Skeletal muscle tissue (tissue), 4 donors: ENCODE measurements around the gene FAM181A. TPM values are rescaled to one million over a fixed set of nuclear protein-coding genes. Genes with fewer than 3 reads are reported as not detected.

Experiments
- H3K27ac ChIP-seq: one replicate; pipeline ENCODE4 v1.7.0; 2013; ENCODE audit warnings: mild to moderate bottlenecking, low read depth, low read length, inconsistent platforms
- H3K27me3 ChIP-seq, 3 donors: one replicate each; pipeline ENCODE4 v1.7.0; 2013; ENCODE audit warnings: low read length in 3 of 3; ENCODE audit not compliant: control insufficient read depth in 3 of 3, insufficient read depth in 3 of 3
- H3K36me3 ChIP-seq, 3 donors: one replicate each; pipeline ENCODE4 v1.7.0; 2013; ENCODE audit warnings: low read length in 3 of 3; ENCODE audit not compliant: control insufficient read depth in 3 of 3, insufficient read depth in 3 of 3
- H3K4me1 ChIP-seq, 3 donors: one replicate each; pipeline ENCODE4 v1.7.0; 2013; ENCODE audit warnings: low read length in 3 of 3, mild to moderate bottlenecking in 3 of 3; ENCODE audit not compliant: control insufficient read depth in 3 of 3, insufficient read depth in 3 of 3
- H3K4me3 ChIP-seq, 3 donors: one replicate each; pipeline ENCODE4 v1.7.0; 2013; ENCODE audit warnings: low read length in 3 of 3
- H3K9ac ChIP-seq, 3 donors: one replicate each; pipeline ENCODE4 v1.7.0; 2013; ENCODE audit warnings: low read length in 3 of 3, mild to moderate bottlenecking in 3 of 3, moderate library complexity in 2 of 3, low read depth in 1 of 3
- H3K9me3 ChIP-seq, 3 donors: one replicate each; pipeline ENCODE4 v1.7.0; 2013; ENCODE audit warnings: low read length in 3 of 3; ENCODE audit not compliant: control insufficient read depth in 3 of 3
- total RNA-seq: library from RNA; depleted of rRNA; stranded (reverse); fragments of >200 nt; gene quantifications from one replicate; pipeline ENCODE4 v1.2.3, GENCODE V29; 2014
- donor health status: Osteomylitis.

FAM181A gene
- total RNA-seq, 1 donor from 2014 or later = not detected

GRCh38 chr14:93891756-93892504 lies 35.2 kb upstream of the FAM181A start:
- Histone ChIP-seq H3K4me3 (no peak overlapping the region), H3K9me3 (no peaks in the 10 kb centered on the region), H3K4me1 (peaks cover 6 to 9% (median 9%) of the 10 kb centered on the region in 3 donors), H3K27me3 (peaks cover 2 to 17% (median 9%) of the 10 kb centered on the region in 3 donors), H3K27ac (no peak overlapping the region), H3K9ac (no peak overlapping the region), H3K36me3 (no peaks in the 10 kb centered on the region)

DNA sequence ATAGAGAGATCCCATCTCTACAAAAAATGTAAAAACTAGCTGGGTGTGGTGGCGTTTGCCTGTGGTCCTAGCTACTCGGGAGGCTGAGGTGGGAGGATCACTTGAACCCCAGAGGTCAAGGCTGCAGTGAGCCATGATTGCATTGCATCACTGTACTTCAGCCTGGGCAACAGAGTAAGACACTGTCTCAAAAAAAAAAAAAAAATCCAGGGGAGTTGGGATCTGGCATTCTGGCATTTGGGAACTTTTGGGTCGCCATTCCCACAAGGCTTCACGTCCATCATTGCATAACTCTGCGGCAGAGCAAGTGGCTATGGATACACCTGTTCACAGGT lies 34.7 kb upstream of the FAM181A start:
- Histone ChIP-seq H3K9me3 (no peaks in the 10 kb centered on the region), H3K27me3 (peaks cover 2 to 17% (median 9%) of the 10 kb centered on the region in 3 donors), H3K4me1 (peaks cover 6 to 9% (median 9%) of the 10 kb centered on the region in 3 donors), H3K36me3 (no peaks in the 10 kb centered on the region), H3K4me3 (no peak overlapping the region), H3K9ac (no peak overlapping the region), H3K27ac (no peak overlapping the region)

GRCh38 chr14:93892923-93893558 lies 34.1 kb upstream of the FAM181A start:
- peaks cover 6 to 9% (median 9%) of the 10 kb centered on the region in 3 donors for H3K4me1 ChIP-seq
- H3K9me3 ChIP-seq = no peaks in the 10 kb centered on the region
- H3K27ac ChIP-seq = no peak overlapping the region
- no peaks in the 10 kb centered on the region for H3K36me3 ChIP-seq
- peak overlapping the region in 1 of 3 donors; percentile 52 for H3K4me3 ChIP-seq
- H3K9ac ChIP-seq = no peak overlapping the region
- peaks cover under 1 to 15% (median 9%) of the 10 kb centered on the region in 3 donors for H3K27me3 ChIP-seq

DNA sequence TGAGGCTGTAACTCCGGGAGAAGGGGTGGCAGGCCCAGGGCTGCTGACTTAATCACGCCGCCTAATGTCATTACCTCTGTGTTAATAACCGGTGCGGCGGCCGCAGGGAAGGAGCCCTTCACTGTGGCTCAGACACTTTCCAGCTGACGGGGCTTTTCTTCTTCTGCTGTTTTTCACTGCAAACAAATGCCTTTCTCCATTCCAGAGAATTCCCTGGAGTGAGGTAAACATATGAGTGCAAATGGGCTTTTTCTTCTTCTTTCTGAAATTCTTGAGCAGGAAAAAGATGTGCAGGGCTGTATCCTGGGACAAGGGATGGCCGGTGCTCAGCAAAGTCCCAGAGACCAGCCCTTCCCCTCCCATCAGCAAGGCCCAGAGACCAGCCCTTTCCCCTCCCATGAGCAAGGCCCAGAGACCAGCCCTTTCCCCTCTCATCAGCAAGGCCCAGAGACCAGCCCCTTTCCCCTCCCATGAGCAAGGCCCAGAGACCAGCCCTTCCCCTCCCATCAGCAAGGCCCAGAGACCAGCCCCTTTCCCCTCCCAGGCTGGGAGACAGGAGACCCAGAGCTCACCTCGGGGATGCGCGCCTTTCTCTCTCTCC lies 33.4 kb upstream of the FAM181A start:
- Histone ChIP-seq H3K27me3 (peaks cover 0 to 11% (median 7%) of the 10 kb centered on the region in 3 donors), H3K9me3 (no peaks in the 10 kb centered on the region), H3K27ac (no peak overlapping the region), H3K4me1 (peaks cover 6 to 9% (median 6%) of the 10 kb centered on the region in 3 donors), H3K4me3 (no peak overlapping the region), H3K9ac (peak overlapping the region in 1 of 3 donors; percentile 8), H3K36me3 (no peaks in the 10 kb centered on the region)

DNA sequence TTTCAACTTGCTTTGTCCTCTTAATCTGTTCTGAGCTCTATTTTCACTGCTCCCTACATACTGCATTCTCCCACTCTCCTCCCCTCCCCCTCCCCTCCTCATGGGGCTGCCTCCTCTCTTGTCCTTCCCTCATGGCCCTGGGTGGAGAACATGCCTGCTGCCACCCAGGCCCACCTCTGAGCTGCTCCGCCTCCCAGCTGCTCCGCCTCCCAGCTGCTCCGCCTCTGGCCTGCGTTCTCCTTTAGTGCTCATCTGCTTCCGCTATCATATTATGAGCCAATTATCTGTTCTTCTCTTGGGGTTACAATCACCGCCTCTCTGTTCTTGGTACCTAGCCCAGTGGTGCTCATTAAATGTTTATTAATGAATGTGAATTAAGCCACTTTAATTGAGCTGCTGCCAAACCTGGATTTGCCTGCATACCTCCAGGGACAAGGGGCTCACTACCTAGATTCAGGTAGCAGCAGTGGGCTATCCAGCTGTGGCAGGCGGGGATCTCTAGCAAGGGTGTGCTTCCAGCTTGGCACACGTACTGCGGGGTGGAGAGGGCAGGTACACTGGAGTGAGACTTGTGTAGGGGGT lies 32.0 kb upstream of the FAM181A start:
- Histone ChIP-seq H3K4me3 (no peak overlapping the region), H3K36me3 (no peaks in the 10 kb centered on the region), H3K9ac (no peak overlapping the region), H3K9me3 (no peaks in the 10 kb centered on the region), H3K27me3 (peaks cover 0 to 3% (median 0%) of the 10 kb centered on the region in 3 donors), H3K4me1 (peaks cover 5 to 9% (median 6%) of the 10 kb centered on the region in 3 donors), H3K27ac (no peak overlapping the region)

DNA sequence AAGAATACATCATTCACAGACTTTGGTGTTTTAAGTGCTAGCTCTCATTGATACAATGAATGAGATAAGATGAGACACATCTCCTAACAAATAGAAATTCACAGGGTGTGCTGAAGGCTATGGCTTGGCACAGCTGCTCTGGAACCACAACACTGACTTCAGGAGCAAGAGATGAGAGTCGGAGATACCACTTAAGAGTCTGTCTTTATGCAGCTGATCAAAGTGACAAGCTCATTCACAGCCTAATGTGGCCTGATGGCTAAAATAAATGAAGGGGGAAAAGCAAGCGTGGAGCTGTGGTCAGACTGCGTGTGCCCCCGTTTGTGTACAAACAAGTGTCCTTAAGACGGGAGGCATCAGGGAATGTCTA lies 29.7 kb upstream of the FAM181A start:
- Histone ChIP-seq H3K36me3 (no peaks in the 10 kb centered on the region), H3K27ac (no peak overlapping the region), H3K4me3 (no peak overlapping the region), H3K27me3 (peaks cover 0 to 6% (median 0%) of the 10 kb centered on the region in 3 donors), H3K9me3 (no peaks in the 10 kb centered on the region), H3K4me1 (peaks cover 5 to 9% (median 6%) of the 10 kb centered on the region in 3 donors), H3K9ac (no peak overlapping the region)

DNA sequence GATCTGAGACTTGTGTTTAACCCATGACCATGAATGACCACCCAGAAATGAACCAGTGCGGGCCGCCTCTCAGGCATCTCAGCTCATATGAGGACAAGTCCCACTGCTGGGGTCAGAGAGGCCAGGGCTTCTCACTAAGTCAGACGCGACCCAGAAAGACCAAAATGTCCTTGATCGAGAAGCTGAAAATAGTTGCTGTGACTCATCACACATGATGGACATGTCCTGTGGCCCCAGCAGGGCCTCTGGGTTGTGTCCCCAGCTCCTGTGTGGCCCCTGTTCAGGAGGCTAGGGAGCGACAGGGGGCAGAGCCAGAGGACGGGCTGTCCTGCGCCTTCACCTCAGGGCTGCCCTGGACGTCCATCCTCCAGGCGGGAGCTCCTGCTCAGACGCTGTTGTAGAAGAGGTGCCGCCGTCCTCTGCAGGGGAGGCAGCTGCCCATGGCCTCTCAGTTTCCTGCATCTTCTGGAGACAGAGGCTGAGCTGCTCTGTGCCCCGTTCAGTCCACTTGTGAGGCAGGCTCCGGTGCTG lies 29.0 kb upstream of the FAM181A start:
- Histone ChIP-seq H3K4me3 (no peak overlapping the region), H3K27me3 (peaks cover under 1 to 11% (median 4%) of the 10 kb centered on the region in 3 donors), H3K36me3 (no peaks in the 10 kb centered on the region), H3K27ac (no peak overlapping the region), H3K4me1 (peaks cover under 1 to 7% (median under 1%) of the 10 kb centered on the region in 3 donors), H3K9ac (no peak overlapping the region), H3K9me3 (no peaks in the 10 kb centered on the region)

DNA sequence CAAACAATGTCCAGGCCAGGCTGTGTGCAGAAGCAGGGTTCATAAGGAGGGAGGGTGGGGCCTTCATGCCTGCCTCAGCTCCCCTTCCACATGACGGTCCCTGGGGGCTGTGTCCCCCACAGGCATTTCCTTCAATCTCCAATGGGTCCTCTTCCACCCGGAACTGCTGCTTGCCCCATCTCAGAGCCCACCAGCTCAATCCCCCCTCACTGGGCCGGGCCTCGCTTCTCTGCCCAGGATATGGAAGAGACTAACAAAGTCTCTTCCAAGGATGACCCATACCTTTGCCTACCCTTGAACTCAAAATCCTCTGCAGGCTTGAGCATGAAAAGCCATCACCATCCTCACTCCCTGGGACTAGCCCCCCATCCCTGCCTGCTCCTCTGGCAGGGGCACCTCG lies 28.4 kb upstream of the FAM181A start:
- Histone ChIP-seq H3K9ac (no peak overlapping the region), H3K27ac (no peak overlapping the region), H3K4me1 (peaks cover 0 to 1% (median 0%) of the 10 kb centered on the region in 3 donors), H3K36me3 (no peaks in the 10 kb centered on the region), H3K27me3 (peaks cover 4 to 15% (median 7%) of the 10 kb centered on the region in 3 donors), H3K9me3 (no peaks in the 10 kb centered on the region), H3K4me3 (no peak overlapping the region)

- no peaks in the 10 kb centered on the region for H3K4me1 ChIP-seq
- H3K27me3 ChIP-seq = peaks cover 4 to 12% (median 7%) of the 10 kb centered on the region in 3 donors
These were observed 25.3 kb upstream of the FAM181A start for GRCh38 chr14:93901813-93902212.

More at GRCh38 chr14:93901813-93902212, 25.3 kb upstream of the FAM181A start:
- Histone ChIP-seq H3K36me3 (no peaks in the 10 kb centered on the region), H3K27ac (no peak overlapping the region), H3K9ac (no peak overlapping the region), H3K9me3 (no peaks in the 10 kb centered on the region), H3K4me3 (no peak overlapping the region)
